IMR-90 (cell line): ENCODE results near the gene OR6X1. TPM values are rescaled to one million over a fixed set of nuclear protein-coding genes. Genes with fewer than 3 reads are reported as not detected.

Experiments used
- ATAC-seq: fragments of 200-7000 bp; cut with Tn5 transposase; 2 replicates; pipeline ENCODE4 v1.9.1; 2020; ENCODE audit warnings: low read depth, mild to moderate bottlenecking, moderate library complexity
- BruUV-seq: library from RNA; stranded (reverse); fragments of 400-500 nt; replicated peaks from 2 replicates; lab custom pipeline; 2021; lab: Mats Ljungman, UMichigan
- CTCF ChIA-PET: fragments of 300-600 bp; formaldehyde crosslinking; extraction: SDS; loops from one replicate; lab custom pipeline; 2021; ENCODE audit warnings: antibody characterized with exemption; lab: Yijun Ruan, JAX
- POLR2A ChIA-PET: fragments of 300-600 bp; sonication (Branson Sonifier 250); formaldehyde crosslinking; loops from one replicate; lab custom pipeline; 2022; ENCODE audit warnings: antibody characterized with exemption; ENCODE audit not compliant: unreplicated experiment; lab: Charles Lee
- DNase-seq: peaks from one replicate; pipeline ENCODE4 v3.0.0; 2013
- H2AFZ ChIP-seq: replicated peaks from 2 replicates; pipeline ENCODE3; 2013; ENCODE audit warnings: low read length, mild to moderate bottlenecking; ENCODE audit not compliant: poor library complexity
- H2AK5ac ChIP-seq: 2 replicates; pipeline ENCODE4 v1.6.1; 2013; ENCODE audit warnings: low read depth, low read length, inconsistent platforms
- H2AK9ac ChIP-seq: replicated peaks from 2 replicates; pipeline ENCODE3; 2013; ENCODE audit warnings: mild to moderate bottlenecking, low read depth, low read length, moderate library complexity; ENCODE audit not compliant: poor library complexity
- H2BK120ac ChIP-seq: 2 replicates; pipeline ENCODE4 v1.6.1; 2013; ENCODE audit warnings: low read depth, low read length, inconsistent platforms
- H2BK15ac ChIP-seq: 3 replicates; pipeline ENCODE4 v1.6.1; 2013; ENCODE audit warnings: low read depth, low read length, inconsistent platforms
- H2BK20ac ChIP-seq: 2 replicates; pipeline ENCODE4 v1.6.1; 2013; ENCODE audit warnings: low read depth, mild to moderate bottlenecking, inconsistent platforms, low read length, moderate library complexity
- H2BK5ac ChIP-seq: 2 replicates; pipeline ENCODE4 v1.6.1; 2013; ENCODE audit warnings: mild to moderate bottlenecking, low read depth, low read length, inconsistent platforms; ENCODE audit not compliant: poor library complexity, severe bottlenecking
- H3K14ac ChIP-seq: replicated peaks from 2 replicates; pipeline ENCODE4 v1.6.1; 2013; ENCODE audit warnings: low read depth, low read length, inconsistent platforms
- H3K18ac ChIP-seq: 2 replicates; pipeline ENCODE4 v1.6.1; 2013; ENCODE audit warnings: low read depth, low read length, control low read depth
- H3K23ac ChIP-seq: 2 replicates; pipeline ENCODE4 v1.6.1; 2013; ENCODE audit warnings: low read depth, low read length, inconsistent platforms
- H3K27ac ChIP-seq: 2 replicates; pipeline ENCODE4 v1.5.1; 2013; ENCODE audit warnings: mild to moderate bottlenecking, control low read depth, low read length; ENCODE audit not compliant: insufficient read depth
- H3K27me3 ChIP-seq: 2 replicates; pipeline ENCODE4 v1.6.1; 2013; ENCODE audit warnings: low read length; ENCODE audit not compliant: control insufficient read depth, insufficient read depth
- H3K36me3 ChIP-seq: 2 replicates; pipeline ENCODE4 v1.6.1; 2013; ENCODE audit warnings: low read length, mixed read lengths; ENCODE audit not compliant: control insufficient read depth, insufficient read depth
- H3K4ac ChIP-seq: 2 replicates; pipeline ENCODE4 v1.6.1; 2013; ENCODE audit warnings: low read depth, low read length, inconsistent platforms
- H3K4me1 ChIP-seq: 2 replicates; pipeline ENCODE4 v1.6.1; 2013; ENCODE audit warnings: low read length, mixed read lengths; ENCODE audit not compliant: control insufficient read depth, insufficient read depth
- H3K4me2 ChIP-seq: 2 replicates; pipeline ENCODE4 v1.6.1; 2013; ENCODE audit warnings: low read depth, mild to moderate bottlenecking, control low read depth, low read length, moderate library complexity
- H3K4me3 ChIP-seq: 2 replicates; pipeline ENCODE4 v1.5.1; 2013; ENCODE audit warnings: low read depth, mild to moderate bottlenecking, control low read depth, low read length, moderate library complexity; ENCODE audit not compliant: insufficient read depth
- H3K56ac ChIP-seq: 2 replicates; pipeline ENCODE4 v1.6.1; 2013; ENCODE audit warnings: low read length, inconsistent platforms; ENCODE audit not compliant: insufficient read depth; ENCODE audit errors: extremely low read depth
- H3K79me1 ChIP-seq, 2 experiments: 2 replicates each; pipeline ENCODE4 v1.6.1; 2013; ENCODE audit warnings: low read length in 2 of 2, inconsistent platforms in 1 of 2, low read depth in 1 of 2
- H3K9ac ChIP-seq: 2 replicates; pipeline ENCODE4 v1.6.1; 2013; ENCODE audit warnings: low read depth, low read length, control low read depth
- H3K9me1 ChIP-seq: 2 replicates; pipeline ENCODE4 v1.6.1; 2013; ENCODE audit warnings: low read length, inconsistent platforms; ENCODE audit not compliant: insufficient read depth
- H3K9me3 ChIP-seq: 2 replicates; pipeline ENCODE4 v1.6.1; 2013; ENCODE audit warnings: low read length; ENCODE audit not compliant: control insufficient read depth, insufficient read depth
- H4K20me1 ChIP-seq: 2 replicates; pipeline ENCODE4 v1.6.1; 2013; ENCODE audit warnings: low read length, inconsistent platforms; ENCODE audit not compliant: insufficient read depth
- H4K5ac ChIP-seq: 2 replicates; pipeline ENCODE4 v1.6.1; 2013; ENCODE audit warnings: mild to moderate bottlenecking, low read depth, low read length, control low read depth
- H4K8ac ChIP-seq, 2 experiments: 2 replicates each; pipeline ENCODE4 v1.6.1; 2013; ENCODE audit warnings: low read depth in 2 of 2, low read length in 2 of 2, control low read depth in 1 of 2, inconsistent platforms in 1 of 2
- H4K91ac ChIP-seq: 2 replicates; pipeline ENCODE4 v1.6.1; 2013; ENCODE audit warnings: low read depth, low read length, inconsistent platforms; ENCODE audit not compliant: insufficient read depth
- BHLHE40 ChIP-seq: fragments of 150-350 bp; IDR thresholded peaks from 2 replicates; pipeline ENCODE4 v1.6.1; 2016; ENCODE audit warnings: mild to moderate bottlenecking, low read depth, low read length
- CEBPB ChIP-seq: IDR thresholded peaks from 2 replicates; pipeline ENCODE4 v1.6.1; 2012; ENCODE audit warnings: low read depth, low read length, improper control_type of control experiment
- CHD1 ChIP-seq: IDR thresholded peaks from 2 replicates; pipeline ENCODE4 v1.6.1; 2012; ENCODE audit warnings: low read depth, low read length, improper control_type of control experiment
- CTCF ChIP-seq: conservative IDR thresholded peaks from 2 replicates; pipeline ENCODE4 v1.5.1; 2012; ENCODE audit warnings: mild to moderate bottlenecking, low read depth, low read length, improper control_type of control experiment
- FOS ChIP-seq: fragments of 150-350 bp; IDR thresholded peaks from 2 replicates; pipeline ENCODE4 v1.6.1; 2016; ENCODE audit warnings: low read depth, low read length
- MAFK ChIP-seq: IDR thresholded peaks from 2 replicates; pipeline ENCODE4 v1.6.1; 2012; ENCODE audit warnings: low read depth, low read length, improper control_type of control experiment
- MAZ ChIP-seq: IDR thresholded peaks from 2 replicates; pipeline ENCODE4 v1.6.1; 2012; ENCODE audit warnings: low read depth, mild to moderate bottlenecking, low read length, improper control_type of control experiment, moderate library complexity, borderline replicate concordance
- MXI1 ChIP-seq: IDR thresholded peaks from 2 replicates; pipeline ENCODE4 v1.6.1; 2012; ENCODE audit warnings: low read depth, mild to moderate bottlenecking, low read length, moderate library complexity, borderline replicate concordance
- NFE2L2 ChIP-seq: fragments of 150-350 bp; IDR thresholded peaks from 2 replicates; pipeline ENCODE4 v1.6.1; 2016; ENCODE audit warnings: low read depth, mild to moderate bottlenecking, low read length
- POLR2A ChIP-seq: IDR thresholded peaks from 2 replicates; pipeline ENCODE4 v1.6.1; 2012; ENCODE audit warnings: mild to moderate bottlenecking, low read depth, low read length
- RAD21 ChIP-seq: IDR thresholded peaks from 2 replicates; pipeline ENCODE4 v1.6.1; 2012; ENCODE audit warnings: low read length, improper control_type of control experiment
- RCOR1 ChIP-seq: IDR thresholded peaks from 2 replicates; pipeline ENCODE4 v1.6.1; 2012; ENCODE audit warnings: mild to moderate bottlenecking, low read length, improper control_type of control experiment; ENCODE audit not compliant: insufficient replicate concordance
- RFX5 ChIP-seq: IDR thresholded peaks from 2 replicates; pipeline ENCODE4 v1.8.0; 2012; ENCODE audit warnings: low read depth, mild to moderate bottlenecking, low read length, moderate library complexity
- SMC3 ChIP-seq: fragments of 150-350 bp; IDR thresholded peaks from 2 replicates; pipeline ENCODE4 v1.6.1; 2016; ENCODE audit warnings: low read depth, mild to moderate bottlenecking, antibody characterized with exemption, low read length, moderate library complexity
- USF2 ChIP-seq: fragments of 150-350 bp; IDR thresholded peaks from 2 replicates; pipeline ENCODE4 v1.6.1; 2017; ENCODE audit warnings: mild to moderate bottlenecking, antibody characterized with exemption, low read length, low read depth
- WGBS, 2 experiments: methylation state at CpG; one replicate each; pipeline versions ENCODE4 v1.1.5 to v1.1.7; 2013; ENCODE audit warnings: missing lambda C conversion rate in 2 of 2; ENCODE audit not compliant: insufficient read length in 1 of 2; ENCODE audit errors: extremely low coverage in 2 of 2; 5-methylcytosine and 5-hydroxymethylcytosine counted together
- dilution Hi-C: fragments of 300-500 bp; cut with HindIII; formaldehyde crosslinking; loops from one replicate; pipeline ENCODE4 v1.14.3; 2018; ENCODE audit warnings: low sequenced_read_pairs; ENCODE audit not compliant: unreplicated experiment
- in situ Hi-C: fragments of 300-500 bp; cut with MboI; formaldehyde crosslinking; loops from 3 replicates; pipeline ENCODE4 v1.14.3; 2019; ENCODE audit warnings: low sequenced_read_pairs, inconsistent platforms, mixed read lengths
- intact Hi-C: fragments of 100-400 bp; cut with micrococcal nuclease; formaldehyde crosslinking; loops from 2 replicates; pipeline ENCODE4 v1.10.0; 2022
- polyA plus RNA-seq, 3 experiments: library from polyadenylated mRNA; depleted of rRNA; stranded (reverse); fragments of >200 nt; gene quantifications; 2 replicates each; pipeline ENCODE4 v1.2.3, GENCODE V29; 2012; ENCODE audit warnings: low replicate concordance in 1 of 3
- total RNA-seq: library from RNA; depleted of rRNA; stranded (reverse); fragments of >200 nt; gene quantifications from 2 replicates; pipeline ENCODE4 v1.2.3, GENCODE V29; 2012
- TF ChIP-seq, protein P1 (sequence below): fragments of 150-350 bp; IDR thresholded peaks from 2 replicates; pipeline ENCODE4 v1.6.1; 2016; ENCODE audit warnings: low read depth, mild to moderate bottlenecking, low read length, moderate library complexity, borderline replicate concordance

The OR6X1 gene
- total and polyA plus RNA-seq, 2 of the 4 experiments (the other 2 are of a cell fraction) = not detected

- no peak for TF ChIP-seq MAZ
- TF ChIP-seq, protein P1, sequence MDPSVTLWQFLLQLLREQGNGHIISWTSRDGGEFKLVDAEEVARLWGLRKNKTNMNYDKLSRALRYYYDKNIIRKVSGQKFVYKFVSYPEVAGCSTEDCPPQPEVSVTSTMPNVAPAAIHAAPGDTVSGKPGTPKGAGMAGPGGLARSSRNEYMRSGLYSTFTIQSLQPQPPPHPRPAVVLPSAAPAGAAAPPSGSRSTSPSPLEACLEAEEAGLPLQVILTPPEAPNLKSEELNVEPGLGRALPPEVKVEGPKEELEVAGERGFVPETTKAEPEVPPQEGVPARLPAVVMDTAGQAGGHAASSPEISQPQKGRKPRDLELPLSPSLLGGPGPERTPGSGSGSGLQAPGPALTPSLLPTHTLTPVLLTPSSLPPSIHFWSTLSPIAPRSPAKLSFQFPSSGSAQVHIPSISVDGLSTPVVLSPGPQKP = no peak
- no peak for TF ChIP-seq FOS
- TF ChIP-seq BHLHE40 = no peak
- TF ChIP-seq NFE2L2 = no peak
- no peak for TF ChIP-seq CTCF
- no peak for TF ChIP-seq RAD21
- TF ChIP-seq SMC3 = no peak
- no peak for TF ChIP-seq POLR2A
- TF ChIP-seq RFX5 = no peak
- no peak for TF ChIP-seq RCOR1
- TF ChIP-seq CHD1 = no peak
- no peak for TF ChIP-seq CEBPB
- no peak for TF ChIP-seq MAFK
- TF ChIP-seq USF2 = no peak
- TF ChIP-seq MXI1 = no peak
- Histone ChIP-seq H2BK120ac (no peak overlapping the region), H4K91ac (no peak overlapping the region), H2AK5ac (no peak overlapping the region), H3K9me3 (no peaks in the 10 kb centered on the region), H3K23ac (no peak overlapping the region), H3K56ac (no peak overlapping the region), H3K79me1 (no peaks in the 10 kb centered on the region), H4K8ac (no peak overlapping the region), H3K4me2 (no peak overlapping the region), H2BK15ac (no peak overlapping the region), H4K20me1 (no peaks in the 10 kb centered on the region), H2BK5ac (no peak overlapping the region), H3K14ac (no peak overlapping the region), H3K27me3 (no peaks in the 10 kb centered on the region), H2BK20ac (no peak overlapping the region), H3K9ac (no peak overlapping the region), H3K4me1 (no peaks in the 10 kb centered on the region), H3K4me3 (no peak overlapping the region), H2AK9ac (no peak overlapping the region), H3K4ac (no peak overlapping the region), H4K5ac (no peak overlapping the region), H3K18ac (no peak overlapping the region), H3K36me3 (no peaks in the 10 kb centered on the region), H2AFZ (no peak overlapping the region), H3K27ac (no peak overlapping the region), H3K9me1 (no peaks in the 10 kb centered on the region)
- dilution Hi-C loops = no loop called here
- WGBS, 2 experiments = no CpG with 5 or more reads among the region's 1 CpG
- intact Hi-C loops = no loop called here
- in situ Hi-C loops = no loop called here
- ChIA-PET POLR2A (no interaction called here), CTCF (no interaction called here)
- no peak for DNase-seq
- no TSS peak for BruUV-seq
- no peak for ATAC-seq
Measured at GRCh38 chr11:123796226-123796625, 41.9 kb upstream of the OR6X1 start.
